A549 (cell line): ENCODE results near the gene MITF.

Experiments
- CHD4 ChIP-seq: fragments of 200-600 bp; sonication (generic); IDR thresholded peaks from 2 replicates; pipeline ENCODE4 v1.6.1; 2016; ENCODE audit warnings: antibody characterized with exemption, mild to moderate bottlenecking, borderline replicate concordance
- CTCF ChIP-seq: fragments of >200 bp; sonication (Bioruptor Twin); formaldehyde crosslinking; IDR thresholded peaks from 3 replicates; pipeline ENCODE4 v1.5.1; 2016
- EP300 ChIP-seq, 2 experiments: fragments of >200 bp; sonication (Bioruptor Twin); formaldehyde crosslinking; IDR thresholded peaks; 2 replicates in 1 of 2; 3 replicates in 1 of 2; pipeline ENCODE4 v1.6.1; 2016 to 2017
- HOXB13 ChIP-seq: fragments of 250-450 bp; sonication (Bioruptor Pico); IDR thresholded peaks from 2 replicates; pipeline ENCODE4 v1.5.0; 2020; ENCODE audit warnings: low read depth, mild to moderate bottlenecking, moderate library complexity
- JUNB ChIP-seq: fragments of >200 bp; sonication (Bioruptor Twin); formaldehyde crosslinking; IDR thresholded peaks from 2 replicates; pipeline ENCODE4 v1.6.1; 2016
- MAX ChIP-seq: IDR thresholded peaks from 2 replicates; pipeline ENCODE4 v1.6.1; 2012
- MAZ ChIP-seq: fragments of 150-350 bp; IDR thresholded peaks from 2 replicates; pipeline ENCODE4 v1.6.1; 2014; ENCODE audit warnings: antibody characterized with exemption, low read depth, low read length, borderline replicate concordance
- MYC ChIP-seq: IDR thresholded peaks from 2 replicates; pipeline ENCODE4 v1.6.1; 2012; ENCODE audit warnings: mild to moderate bottlenecking, inconsistent platforms, low read length, improper control_type of control experiment, borderline replicate concordance
- POLR2A ChIP-seq: IDR thresholded peaks from 2 replicates; pipeline ENCODE4 v1.6.1; 2012; ENCODE audit warnings: mild to moderate bottlenecking, low read length
- POLR2AphosphoS2 ChIP-seq: conservative IDR thresholded peaks from 2 replicates; pipeline ENCODE4 v1.6.1; 2012; ENCODE audit warnings: low read length, improper control_type of control experiment, inconsistent platforms
- RCOR1 ChIP-seq: fragments of 150-350 bp; IDR thresholded peaks from 2 replicates; pipeline ENCODE4 v1.6.1; 2014; ENCODE audit warnings: antibody characterized with exemption, low read length, low read depth
- REST ChIP-seq: fragments of 200-600 bp; sonication (generic); IDR thresholded peaks from 2 replicates; pipeline ENCODE4 v1.6.1; 2016; ENCODE audit warnings: antibody characterized with exemption, mild to moderate bottlenecking, moderate library complexity

GRCh38 chr3:69856965-69857705 is 117.9 kb downstream of the MITF start:
- TF ChIP-seq EP300 (IDR thresholded peaks at IDR 0.05) (no peak), CTCF (no peak), MAZ (no peak), POLR2A (no peak), RCOR1 (no peak), MAX (no peak), MYC (no peak), HOXB13 (CRISPR knock-in tag) (no peak), POLR2AphosphoS2 (no peak), JUNB (no peak), CHD4 (no peak), REST (no peak)
